HL-60/S4 treated with phorbol 12-myristate 13-acetate at 8.2 ng/mL for 4 days and 3 days (cell line): ENCODE results near the gene DRG1.
"Not testable (repeated sequence)": the region's sequence is repeated elsewhere in the genome, so short reads cannot be mapped to it uniquely, and the experiment has no call there.

Experiments used
- in situ Hi-C: fragments of 300-500 bp; cut with MboI; formaldehyde crosslinking; loops from 2 replicates; pipeline ENCODE4 v1.15.0; 2022; ENCODE audit warnings: low sequenced_read_pairs

DRG1 gene

GRCh38 chr22:31442768-31443489, 43.5 kb downstream of the DRG1 start:
- in situ Hi-C loops: no loop called here

GRCh38 chr22:31443516-31443915, 44.1 kb downstream of the DRG1 start:
- in situ Hi-C loops: no loop called here

- in situ Hi-C loops: no loop called here
Observed at GRCh38 chr22:31445642-31446041, 46.2 kb downstream of the DRG1 start.

- in situ Hi-C loops: no loop called here
Observed at GRCh38 chr22:31446208-31446607, 46.8 kb downstream of the DRG1 start.

GRCh38 chr22:31446767-31447166, 47.4 kb downstream of the DRG1 start:
- in situ Hi-C loops: no loop called here

- in situ Hi-C loops: no loop called here
Observed at GRCh38 chr22:31447337-31447736, 47.9 kb downstream of the DRG1 start.

GRCh38 chr22:31448382-31448781, 49.0 kb downstream of the DRG1 start:
- in situ Hi-C loops: no loop called here

- in situ Hi-C loops: no loop called here
Observed at GRCh38 chr22:31449506-31449905, 50.1 kb downstream of the DRG1 start.

GRCh38 chr22:31451709-31452571, 52.5 kb downstream of the DRG1 start:
- in situ Hi-C loops: no loop called here

GRCh38 chr22:31461699-31462098, 62.3 kb downstream of the DRG1 start:
- in situ Hi-C loops: no loop called here

- in situ Hi-C loops: no loop called here
Observed at GRCh38 chr22:31465307-31465706, 65.9 kb downstream of the DRG1 start.

- in situ Hi-C loops: no loop called here
Observed at GRCh38 chr22:31474743-31475142, 75.3 kb downstream of the DRG1 start.

GRCh38 chr22:31475800-31476199, 76.4 kb downstream of the DRG1 start:
- in situ Hi-C loops: no loop called here

GRCh38 chr22:31477329-31477728, 77.9 kb downstream of the DRG1 start:
- in situ Hi-C loops: no loop called here

- in situ Hi-C loops: no loop called here
Observed at GRCh38 chr22:31481129-31481528, 81.7 kb downstream of the DRG1 start.

GRCh38 chr22:31482470-31482869, 83.1 kb downstream of the DRG1 start:
- in situ Hi-C loops: not testable (repeated sequence)
